ENCODE results near the gene CACNG1.

CACNG1 gene, protein sequence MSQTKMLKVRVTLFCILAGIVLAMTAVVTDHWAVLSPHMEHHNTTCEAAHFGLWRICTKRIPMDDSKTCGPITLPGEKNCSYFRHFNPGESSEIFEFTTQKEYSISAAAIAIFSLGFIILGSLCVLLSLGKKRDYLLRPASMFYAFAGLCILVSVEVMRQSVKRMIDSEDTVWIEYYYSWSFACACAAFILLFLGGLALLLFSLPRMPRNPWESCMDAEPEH

GRCh38 chr17:67044016-67044772 lies at the start of gene CACNG1:
CACNG1 (plus strand) TSS chr17:67044554; CDS start chr17:67044661, 107 bp downstream.
- no peak for FAIRE-seq

GRCh38 chr17:66994930-66995535 lies 49.3 kb upstream of the CACNG1 start:
- no peak for FAIRE-seq

DNA sequence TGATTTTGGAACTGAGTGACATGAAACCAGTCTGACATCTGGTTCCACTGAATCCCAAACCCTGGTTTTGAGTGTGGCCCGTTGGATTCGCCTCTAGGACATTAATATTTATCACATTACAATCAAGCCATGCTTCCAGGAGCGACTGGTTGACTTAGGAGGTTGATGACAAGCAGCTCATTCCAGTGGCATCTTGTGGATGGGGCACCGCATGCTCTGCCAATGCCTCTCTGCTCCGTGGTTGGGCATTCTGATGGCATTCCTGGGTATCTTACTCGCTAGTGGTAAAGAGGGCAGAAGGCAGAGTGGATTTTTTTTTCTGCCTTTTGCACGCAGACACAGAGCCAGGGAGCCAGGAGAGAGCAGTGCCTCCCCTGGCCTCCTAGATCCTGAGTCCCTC lies 48.4 kb upstream of the CACNG1 start:
- no peak for FAIRE-seq

DNA sequence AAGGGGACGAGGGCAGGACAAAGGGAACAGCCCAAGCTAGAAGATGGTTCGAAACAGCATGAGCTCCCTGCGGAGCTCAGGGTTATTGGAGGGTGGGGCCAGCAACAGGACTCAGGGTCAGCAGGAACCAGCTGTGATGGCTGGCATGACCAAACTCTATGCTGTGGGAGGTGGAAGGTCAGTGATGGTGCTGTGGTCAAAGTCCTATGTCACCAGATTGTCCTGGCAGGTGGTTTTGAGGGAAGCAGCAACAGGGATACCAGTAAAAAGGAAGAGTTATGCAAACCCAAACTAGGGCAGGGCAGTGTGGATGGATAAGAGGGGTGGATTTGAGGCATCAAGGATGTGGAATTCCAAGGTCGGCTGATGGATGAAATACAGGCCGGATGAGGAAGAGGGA lies 47.4 kb upstream of the CACNG1 start:
- FAIRE-seq, result no peak

DNA sequence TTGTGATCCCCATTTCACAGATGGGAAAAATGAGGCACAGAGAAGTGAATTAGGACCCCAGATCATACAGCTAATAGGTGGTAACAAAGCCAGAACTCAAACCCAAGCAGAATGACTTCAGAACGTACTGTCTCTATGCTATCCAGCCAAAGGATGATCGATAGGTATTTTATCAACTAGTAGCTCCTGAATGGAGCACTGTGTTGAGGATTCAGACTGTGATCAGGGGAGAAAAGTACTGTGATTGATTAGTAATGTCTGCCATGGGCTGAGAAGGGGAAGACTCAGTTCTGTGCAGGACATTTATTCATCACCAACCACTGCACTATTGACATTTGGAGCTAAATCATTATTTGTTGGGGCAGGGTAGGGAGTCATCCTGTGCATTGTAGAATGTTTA lies 41.1 kb upstream of the CACNG1 start:
- no peak for FAIRE-seq

DNA sequence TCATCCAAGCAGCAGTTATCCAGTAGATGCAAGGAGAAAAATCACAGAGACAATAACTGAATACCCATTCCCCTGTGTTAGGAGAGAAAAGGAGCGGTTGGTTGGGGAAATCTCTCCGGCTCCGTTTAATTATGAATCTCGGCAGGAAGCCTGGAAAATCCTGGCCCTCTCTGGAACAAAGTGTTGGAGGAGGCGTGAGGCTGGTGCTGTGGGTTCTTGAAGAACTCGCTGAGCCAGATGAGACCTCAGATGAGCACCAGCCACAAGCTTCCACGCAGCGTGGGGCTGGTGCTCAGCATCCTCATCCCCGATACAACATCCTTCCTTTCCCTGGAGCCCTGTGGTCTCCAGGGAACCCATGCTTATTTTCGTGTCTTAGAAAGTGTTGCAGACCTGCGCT lies 40.2 kb upstream of the CACNG1 start:
- no peak for FAIRE-seq

GRCh38 chr17:67007266-67007665 lies 37.1 kb upstream of the CACNG1 start:
- no peak for FAIRE-seq

- no peak for FAIRE-seq
These were observed 36.3 kb upstream of the CACNG1 start for GRCh38 chr17:67008101-67008500.

GRCh38 chr17:67011527-67012175 lies 32.7 kb upstream of the CACNG1 start:
- no peak for FAIRE-seq

DNA sequence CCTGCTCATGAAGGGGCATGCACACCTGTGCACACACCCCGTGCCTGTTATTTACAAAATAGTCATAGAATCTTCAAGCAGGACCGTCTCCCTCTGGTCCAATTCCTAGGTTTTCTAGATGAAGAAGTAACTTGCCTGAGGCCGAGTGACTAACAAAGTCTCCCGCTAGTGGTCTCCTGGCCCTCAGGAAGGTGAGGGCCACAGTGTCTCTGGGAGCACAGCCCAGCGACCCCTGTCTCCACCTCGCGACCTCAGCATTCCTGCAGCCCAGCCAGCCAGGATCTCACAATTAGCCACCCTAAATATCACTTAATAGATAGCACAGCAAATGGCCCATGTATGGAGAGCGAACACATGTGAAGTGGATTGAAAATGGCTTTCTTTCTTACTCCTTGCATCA lies 30.5 kb upstream of the CACNG1 start:
- no peak for FAIRE-seq

GRCh38 chr17:67015001-67015400 lies 29.4 kb upstream of the CACNG1 start:
- no peak for FAIRE-seq

DNA sequence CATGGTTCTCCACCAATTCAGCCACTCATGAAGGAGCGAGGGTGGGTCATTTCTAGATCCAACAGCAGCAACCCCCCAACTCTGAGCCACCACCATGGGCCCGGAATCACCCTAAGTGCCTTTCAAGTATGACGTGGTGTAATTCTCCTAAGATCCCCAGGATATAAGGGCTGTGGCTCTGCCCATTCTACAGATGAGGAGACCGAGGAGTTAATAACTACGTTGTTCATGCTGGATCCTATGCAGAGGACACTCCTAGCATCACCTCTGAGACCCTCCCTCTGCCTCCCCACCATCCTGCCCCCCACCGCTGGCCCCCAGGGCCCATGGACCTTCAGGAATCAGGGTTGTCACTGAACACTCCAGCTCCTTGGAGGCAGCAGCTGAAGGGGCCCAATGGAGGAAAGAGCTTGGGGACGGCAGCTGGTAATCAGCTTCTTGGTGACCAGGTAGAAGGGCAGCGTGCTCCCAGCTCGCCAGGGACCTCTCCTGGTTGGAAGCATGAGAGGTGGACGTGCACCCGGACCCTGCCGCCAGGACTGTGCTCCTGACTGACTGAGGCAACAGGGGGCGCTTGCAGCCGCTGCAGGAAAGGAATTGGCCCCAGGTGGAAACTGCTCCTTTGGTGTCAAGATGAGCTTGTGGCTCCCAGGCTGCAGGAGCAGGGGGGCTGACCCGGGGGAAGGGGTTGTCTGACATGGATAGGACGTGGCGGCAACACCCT lies 28.2 kb upstream of the CACNG1 start:
- no peak for FAIRE-seq

DNA sequence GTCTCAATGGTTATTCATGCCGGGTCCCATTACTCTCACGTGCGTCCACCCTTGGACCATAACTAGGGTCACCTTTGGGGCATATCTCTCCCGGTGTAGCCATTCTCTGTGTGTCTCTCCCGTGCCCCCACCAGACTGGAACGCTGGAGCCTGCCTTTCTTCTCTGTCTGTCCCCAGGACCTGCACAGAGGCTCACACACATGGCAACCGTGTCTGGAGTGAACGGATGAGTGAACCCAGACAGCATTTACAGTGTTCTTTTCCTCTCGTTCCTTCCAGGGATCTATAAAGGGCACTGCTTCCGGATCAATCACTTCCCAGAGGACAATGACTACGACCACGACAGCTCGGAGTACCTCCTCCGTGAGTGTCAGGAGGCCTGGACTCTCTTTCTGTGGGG lies 26.4 kb upstream of the CACNG1 start:
- FAIRE-seq, result no peak

DNA sequence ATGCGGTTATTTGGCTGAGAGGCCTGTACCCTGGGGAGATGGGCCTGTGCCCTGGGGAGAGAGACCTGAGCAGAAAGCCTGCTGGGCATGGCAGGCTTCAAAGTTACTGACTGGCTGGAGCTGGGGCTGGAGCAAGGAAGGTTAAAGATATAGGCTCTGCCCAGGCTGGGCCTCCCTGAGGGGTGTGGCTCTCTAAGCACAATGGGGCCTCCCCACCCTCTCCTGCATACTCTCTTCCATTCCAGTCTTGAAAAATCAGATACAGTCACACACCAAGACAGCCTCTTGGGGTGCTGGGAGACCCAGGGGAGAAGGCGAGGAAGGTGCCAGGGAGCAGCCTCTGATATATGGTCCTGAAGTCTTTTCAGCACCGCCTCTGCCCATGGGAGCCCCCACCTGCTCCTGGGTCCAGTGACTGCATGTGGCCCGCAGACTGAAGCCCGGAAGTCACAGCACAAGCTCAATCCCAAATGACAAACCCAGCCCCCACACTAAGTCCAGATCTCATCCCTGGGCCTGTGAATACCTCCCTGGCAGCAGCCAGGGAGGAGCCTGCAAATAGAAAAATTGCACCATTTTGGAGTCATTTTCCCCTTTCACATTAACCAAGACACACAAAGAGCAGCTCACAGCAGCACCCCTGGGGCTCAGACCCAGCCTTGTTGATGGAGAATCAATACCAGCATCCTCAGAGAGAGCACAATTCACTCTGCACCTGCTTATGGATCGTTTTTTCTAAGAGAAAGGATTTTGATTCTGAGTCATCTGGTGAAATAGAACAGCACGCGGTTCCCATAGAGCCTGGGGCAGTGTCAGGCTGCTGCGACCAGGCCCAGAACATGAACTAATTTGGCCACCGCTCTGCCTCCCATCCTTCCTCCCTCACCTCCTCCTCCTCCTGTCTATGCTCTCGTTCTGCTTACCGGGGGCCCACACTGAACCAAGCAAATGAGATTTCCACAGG lies 25.6 kb upstream of the CACNG1 start:
- no peak for FAIRE-seq

GRCh38 chr17:67019809-67020208 lies 24.5 kb upstream of the CACNG1 start:
- FAIRE-seq, result no peak

DNA sequence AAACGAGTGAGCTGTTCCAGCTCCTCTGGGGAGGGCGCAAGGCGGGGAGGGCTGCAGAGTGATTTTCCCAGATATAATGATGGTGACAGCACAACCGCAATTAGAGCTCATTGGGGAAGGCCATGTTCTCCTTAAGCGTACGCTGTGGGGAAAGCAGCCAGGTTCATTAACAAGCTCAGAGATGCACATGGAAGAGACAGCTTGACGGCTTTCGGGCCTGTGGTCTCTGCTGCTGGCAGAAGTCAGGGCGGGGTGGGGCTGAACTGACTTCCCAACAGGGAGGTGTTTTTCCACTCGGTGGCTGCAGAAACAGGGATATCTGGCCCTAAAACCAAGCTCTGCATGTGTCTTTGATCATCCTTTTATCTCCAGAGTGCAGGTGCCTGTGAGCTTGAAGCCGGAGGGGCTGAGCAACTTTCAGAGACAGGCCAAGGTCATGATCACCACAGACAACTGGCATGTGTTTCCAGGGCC lies 24.0 kb upstream of the CACNG1 start:
- no peak for FAIRE-seq

DNA sequence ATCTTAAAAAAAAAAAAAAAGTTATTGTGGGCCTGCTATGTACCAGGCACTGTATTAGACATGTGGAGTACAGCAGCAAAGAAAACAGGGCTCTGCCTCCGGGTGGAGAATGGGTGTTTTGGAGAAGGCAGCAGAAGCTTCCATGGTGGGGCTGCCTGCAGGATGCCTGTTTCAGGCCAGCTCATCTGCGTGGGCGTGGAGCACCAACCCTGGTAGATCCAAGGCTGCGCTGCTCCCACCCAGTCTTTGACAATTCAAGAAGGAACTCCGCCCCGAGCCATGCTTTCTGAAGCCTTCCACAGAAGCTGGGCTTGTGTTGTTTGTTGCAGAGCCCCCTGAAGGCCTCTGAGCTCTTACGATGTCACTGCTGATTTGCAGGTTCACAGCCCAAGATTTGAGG lies 23.2 kb upstream of the CACNG1 start:
- FAIRE-seq, result no peak

- FAIRE-seq, result no peak
These were observed 22.5 kb upstream of the CACNG1 start for GRCh38 chr17:67021743-67022450.

- FAIRE-seq, result no peak
These were observed 21.9 kb upstream of the CACNG1 start for GRCh38 chr17:67022451-67022810.

- FAIRE-seq, result no peak
These were observed 19.6 kb upstream of the CACNG1 start for GRCh38 chr17:67024736-67025135.

DNA sequence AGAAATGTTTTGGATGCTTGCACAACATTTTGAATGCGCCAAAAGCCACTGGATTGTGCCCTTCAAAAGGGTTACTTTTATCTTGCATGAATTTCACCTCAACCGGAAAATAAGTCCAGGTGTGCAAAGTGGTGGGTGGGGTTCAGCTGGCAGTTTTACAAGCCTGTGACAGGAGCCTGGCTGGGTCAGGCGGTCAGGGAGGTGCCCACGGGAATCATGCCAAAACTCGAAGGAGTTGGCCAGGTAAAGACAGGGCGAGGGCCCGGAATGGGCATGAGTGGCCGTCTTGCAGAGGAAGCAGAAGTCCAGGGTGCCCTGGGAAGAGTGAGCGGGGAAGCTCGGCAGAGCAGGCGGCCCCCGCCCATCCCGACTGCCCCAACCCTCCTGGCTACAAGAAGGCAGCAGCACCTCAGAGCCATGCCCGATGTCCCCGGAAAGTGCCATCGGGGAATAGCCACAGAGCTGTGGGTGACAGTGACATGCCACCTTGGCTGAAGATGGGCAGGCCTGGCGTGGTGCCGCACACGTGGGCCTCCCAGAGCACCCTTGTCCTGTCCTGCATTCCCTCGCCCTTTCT lies 19.1 kb upstream of the CACNG1 start:
- FAIRE-seq, result no peak

All from TTC549 (cell line).